ENCODE results near the gene C1orf115.

DNA sequence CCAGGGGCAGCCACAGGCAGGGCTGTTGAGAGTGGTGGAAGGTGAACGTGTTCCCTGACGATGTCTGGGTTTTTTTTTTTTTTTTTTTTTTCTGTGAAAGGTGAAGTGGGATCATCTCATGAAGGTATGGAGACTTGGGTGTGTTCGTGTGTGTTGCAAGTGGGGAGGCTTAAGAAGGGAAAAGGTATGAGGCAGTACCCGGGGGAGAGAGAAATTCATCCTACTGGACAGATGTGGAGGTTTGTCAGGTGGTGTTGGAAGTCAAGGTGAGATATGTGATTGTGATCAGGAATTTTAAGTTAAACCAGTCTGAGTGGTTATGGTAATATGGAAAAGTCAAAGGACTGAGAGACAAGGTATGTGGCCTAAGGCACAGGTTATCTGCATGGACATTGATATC is 5.3 kb downstream of the C1orf115 start:
- TF ChIP-seq, protein P1, sequence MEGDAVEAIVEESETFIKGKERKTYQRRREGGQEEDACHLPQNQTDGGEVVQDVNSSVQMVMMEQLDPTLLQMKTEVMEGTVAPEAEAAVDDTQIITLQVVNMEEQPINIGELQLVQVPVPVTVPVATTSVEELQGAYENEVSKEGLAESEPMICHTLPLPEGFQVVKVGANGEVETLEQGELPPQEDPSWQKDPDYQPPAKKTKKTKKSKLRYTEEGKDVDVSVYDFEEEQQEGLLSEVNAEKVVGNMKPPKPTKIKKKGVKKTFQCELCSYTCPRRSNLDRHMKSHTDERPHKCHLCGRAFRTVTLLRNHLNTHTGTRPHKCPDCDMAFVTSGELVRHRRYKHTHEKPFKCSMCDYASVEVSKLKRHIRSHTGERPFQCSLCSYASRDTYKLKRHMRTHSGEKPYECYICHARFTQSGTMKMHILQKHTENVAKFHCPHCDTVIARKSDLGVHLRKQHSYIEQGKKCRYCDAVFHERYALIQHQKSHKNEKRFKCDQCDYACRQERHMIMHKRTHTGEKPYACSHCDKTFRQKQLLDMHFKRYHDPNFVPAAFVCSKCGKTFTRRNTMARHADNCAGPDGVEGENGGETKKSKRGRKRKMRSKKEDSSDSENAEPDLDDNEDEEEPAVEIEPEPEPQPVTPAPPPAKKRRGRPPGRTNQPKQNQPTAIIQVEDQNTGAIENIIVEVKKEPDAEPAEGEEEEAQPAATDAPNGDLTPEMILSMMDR (IDR thresholded peaks at IDR 0.05), result no peak
- TF ChIP-seq POLR2A (IDR thresholded peaks at IDR 0.05), result no peak
